Neural progenitor cell (in vitro differentiated cells): ENCODE measurements around the gene BABAM1.

Experiments
- CTCF ChIP-seq: fragments of 200-600 bp; sonication (generic); IDR thresholded peaks from 2 replicates; pipeline ENCODE4 v1.5.1; 2017; ENCODE audit warnings: antibody characterized with exemption, mild to moderate bottlenecking
- EZH2 ChIP-seq: fragments of 200-600 bp; sonication (generic); IDR thresholded peaks from 2 replicates; pipeline ENCODE4 v1.6.1; 2017; ENCODE audit warnings: antibody characterized with exemption, mild to moderate bottlenecking, moderate library complexity
- EZH2phosphoT487 ChIP-seq: fragments of 200-600 bp; sonication (generic); IDR thresholded peaks from 2 replicates; pipeline ENCODE4 v1.6.1; 2017; ENCODE audit warnings: antibody characterized with exemption

- no peak for TF ChIP-seq CTCF
- TF ChIP-seq EZH2: no peak
- TF ChIP-seq EZH2phosphoT487: no peak
Measured at GRCh38 chr19:17304386-17305215, 37.4 kb downstream of the BABAM1 start.
